HG03066 (cell line): Measurements from ENCODE around the gene GLP1R.

Source experiments
- ATAC-seq: cut with Tn5 transposase; IDR thresholded peaks from one replicate; pipeline ENCODE4 v1.9.1; 2021; ENCODE audit warnings: low read depth; ENCODE audit not compliant: unreplicated experiment

The GLP1R gene

GRCh38 chr6:39043776-39044175 is 4.8 kb upstream of the GLP1R start:
- no peak for ATAC-seq

- ATAC-seq = no peak
Observed at GRCh38 chr6:39044181-39044580, 4.4 kb upstream of the GLP1R start.

GRCh38 chr6:39047434-39048327 is 900 bp upstream of the GLP1R start:
- ATAC-seq = no peak

GRCh38 chr6:39049575-39050283 is 1.1 kb downstream of the GLP1R start:
- no peak for ATAC-seq

GRCh38 chr6:39050453-39051112 is 2.0 kb downstream of the GLP1R start:
- no peak for ATAC-seq

GRCh38 chr6:39051399-39052122 is 3.0 kb downstream of the GLP1R start:
- ATAC-seq = no peak

- no peak for ATAC-seq
Observed at GRCh38 chr6:39053016-39053624, 4.5 kb downstream of the GLP1R start.

GRCh38 chr6:39053854-39054576 is 5.4 kb downstream of the GLP1R start:
- no peak for ATAC-seq

GRCh38 chr6:39054577-39055142 is 6.1 kb downstream of the GLP1R start:
- no peak for ATAC-seq

- ATAC-seq = no peak
Observed at GRCh38 chr6:39055661-39056060, 7.1 kb downstream of the GLP1R start.

- no peak for ATAC-seq
Observed at GRCh38 chr6:39056191-39056590, 7.6 kb downstream of the GLP1R start.

GRCh38 chr6:39056681-39057080 is 8.1 kb downstream of the GLP1R start:
- no peak for ATAC-seq

GRCh38 chr6:39057251-39058155 is 8.9 kb downstream of the GLP1R start:
- no peak for ATAC-seq

GRCh38 chr6:39058471-39059147 is 10.0 kb downstream of the GLP1R start:
- ATAC-seq = no peak

GRCh38 chr6:39059496-39060310 is 11.1 kb downstream of the GLP1R start:
- no peak for ATAC-seq

- ATAC-seq = no peak
Observed at GRCh38 chr6:39060467-39061160, 12.0 kb downstream of the GLP1R start.
